Lung (tissue), 12 donors: Measurements from ENCODE around the gene ARHGAP22. TPM values are rescaled to one million over a fixed set of nuclear protein-coding genes. Genes with fewer than 3 reads are reported as not detected.

Experiments used
- ATAC-seq: fragments of 200-7000 bp; cut with Tn5 transposase; one replicate; pipeline ENCODE4 v1.9.1; 2020; ENCODE audit warnings: moderate number of reproducible peaks; ENCODE audit not compliant: insufficient read depth, low FRiP score
- DNase-seq, 3 donors: peaks; one replicate each; pipeline ENCODE4 v3.0.0-alpha.2; 2013 to 2017
- H3K27ac ChIP-seq, 2 donors: one replicate each; pipeline ENCODE4 v1.5.1; 2013; ENCODE audit warnings: mild to moderate bottlenecking in 2 of 2, moderate library complexity in 2 of 2, control low read depth in 1 of 2, inconsistent platforms in 1 of 2, low read depth in 1 of 2, low read length in 1 of 2
- H3K27me3 ChIP-seq, 3 donors: one replicate each; pipeline ENCODE4 v1.5.1; 2013; ENCODE audit warnings: low read length in 2 of 3; ENCODE audit not compliant: control insufficient read depth in 3 of 3, insufficient read depth in 3 of 3
- H3K36me3 ChIP-seq, 4 donors: one replicate each; pipeline ENCODE4 v1.5.1; 2013; ENCODE audit warnings: low read length in 4 of 4, mild to moderate bottlenecking in 1 of 4, moderate library complexity in 1 of 4; ENCODE audit not compliant: control insufficient read depth in 4 of 4, insufficient read depth in 4 of 4
- H3K4me1 ChIP-seq, 5 donors: one replicate each; pipeline ENCODE4 v1.5.1; 2013; ENCODE audit warnings: low read length in 5 of 5, mild to moderate bottlenecking in 2 of 5, moderate library complexity in 1 of 5; ENCODE audit not compliant: control insufficient read depth in 5 of 5, insufficient read depth in 5 of 5
- H3K4me3 ChIP-seq: one replicate; pipeline ENCODE4 v1.5.1; 2013; ENCODE audit warnings: mild to moderate bottlenecking, control low read depth, moderate library complexity
- H3K9ac ChIP-seq, 2 donors: one replicate each; pipeline ENCODE4 v1.5.1; 2013; ENCODE audit warnings: low read length in 2 of 2, control low read depth in 1 of 2; ENCODE audit not compliant: insufficient read depth in 1 of 2
- H3K9me3 ChIP-seq, 4 donors: one replicate each; pipeline ENCODE4 v1.5.1; 2013; ENCODE audit warnings: low read length in 3 of 4, mild to moderate bottlenecking in 1 of 4, moderate library complexity in 1 of 4; ENCODE audit not compliant: control insufficient read depth in 4 of 4, insufficient read depth in 3 of 4
- WGBS, 2 donors: extraction: QIAGEN DNeasy Blood & Tissue Kit; methylation state at CpG; one replicate each; pipeline ENCODE4 v1.1.7; 2013; 5-methylcytosine and 5-hydroxymethylcytosine counted together
- polyA plus RNA-seq, 2 donors: library from polyadenylated mRNA; stranded (reverse); fragments of 200-250 nt; gene quantifications; one replicate each; pipeline ENCODE4 v1.2.1, GENCODE V29; 2013
- total RNA-seq, 2 donors: library from RNA; depleted of rRNA in 1 of 2; stranded (reverse); fragments of >200 nt in 1 of 2; gene quantifications; one replicate each; pipeline ENCODE4 v1.2.1, GENCODE V29; 2014 to 2021
- TF ChIP-seq, protein P1 (sequence below): IDR thresholded peaks from 2 replicates; pipeline ENCODE4 v1.5.1; 2012; ENCODE audit warnings: mild to moderate bottlenecking; ENCODE audit errors: control extremely low read depth, extremely low read depth
- donor health status: control.
- donor health status: control.
- donor health status: Bipolar disorder and iron deficiency.
- donor health status: healthy.
- donor health status: DM: yes; HTN: yes; CAD: no.

The ARHGAP22 gene
- total and polyA plus RNA-seq, 4 donors = 3.2 to 6.9 (median 4.1) TPM

DNA sequence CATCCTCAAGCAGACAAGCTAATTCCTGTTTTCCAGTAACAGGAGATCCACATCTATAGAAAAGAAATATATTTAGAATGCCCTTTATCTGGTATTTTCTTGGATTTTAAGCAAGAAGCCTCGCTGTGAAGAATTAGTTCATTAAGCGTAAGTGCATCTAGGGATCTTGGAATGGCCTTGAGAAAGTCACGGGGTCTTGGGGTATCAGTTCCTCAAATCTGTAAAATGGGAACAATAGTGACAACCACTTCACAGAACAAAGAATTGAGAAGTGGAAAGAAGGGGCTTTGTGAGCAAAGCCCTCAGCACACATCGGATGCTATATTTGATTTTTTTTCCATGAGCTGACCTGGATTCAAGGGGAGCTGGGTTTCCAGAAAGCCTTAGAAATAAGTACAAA lies 47.5 kb upstream of the ARHGAP22 start:
- ATAC-seq (no peak), DNase-seq (no peak)
- Histone ChIP-seq H3K27ac (no peak overlapping the region), H3K27me3 (peaks cover 0 to 11% (median 10%) of the 10 kb centered on the region in 3 donors), H3K4me1 (peaks cover 0 to 13% (median 0%) of the 10 kb centered on the region in 5 donors), H3K9ac (no peak overlapping the region), H3K9me3 (no peaks in the 10 kb centered on the region), H3K36me3 (no peaks in the 10 kb centered on the region), H3K4me3 (no peak overlapping the region)
- WGBS, 2 donors = 71 to 79% methylated on average over 4 of the region's 4 CpGs
- TF ChIP-seq, protein P1, sequence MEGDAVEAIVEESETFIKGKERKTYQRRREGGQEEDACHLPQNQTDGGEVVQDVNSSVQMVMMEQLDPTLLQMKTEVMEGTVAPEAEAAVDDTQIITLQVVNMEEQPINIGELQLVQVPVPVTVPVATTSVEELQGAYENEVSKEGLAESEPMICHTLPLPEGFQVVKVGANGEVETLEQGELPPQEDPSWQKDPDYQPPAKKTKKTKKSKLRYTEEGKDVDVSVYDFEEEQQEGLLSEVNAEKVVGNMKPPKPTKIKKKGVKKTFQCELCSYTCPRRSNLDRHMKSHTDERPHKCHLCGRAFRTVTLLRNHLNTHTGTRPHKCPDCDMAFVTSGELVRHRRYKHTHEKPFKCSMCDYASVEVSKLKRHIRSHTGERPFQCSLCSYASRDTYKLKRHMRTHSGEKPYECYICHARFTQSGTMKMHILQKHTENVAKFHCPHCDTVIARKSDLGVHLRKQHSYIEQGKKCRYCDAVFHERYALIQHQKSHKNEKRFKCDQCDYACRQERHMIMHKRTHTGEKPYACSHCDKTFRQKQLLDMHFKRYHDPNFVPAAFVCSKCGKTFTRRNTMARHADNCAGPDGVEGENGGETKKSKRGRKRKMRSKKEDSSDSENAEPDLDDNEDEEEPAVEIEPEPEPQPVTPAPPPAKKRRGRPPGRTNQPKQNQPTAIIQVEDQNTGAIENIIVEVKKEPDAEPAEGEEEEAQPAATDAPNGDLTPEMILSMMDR = no peak

DNA sequence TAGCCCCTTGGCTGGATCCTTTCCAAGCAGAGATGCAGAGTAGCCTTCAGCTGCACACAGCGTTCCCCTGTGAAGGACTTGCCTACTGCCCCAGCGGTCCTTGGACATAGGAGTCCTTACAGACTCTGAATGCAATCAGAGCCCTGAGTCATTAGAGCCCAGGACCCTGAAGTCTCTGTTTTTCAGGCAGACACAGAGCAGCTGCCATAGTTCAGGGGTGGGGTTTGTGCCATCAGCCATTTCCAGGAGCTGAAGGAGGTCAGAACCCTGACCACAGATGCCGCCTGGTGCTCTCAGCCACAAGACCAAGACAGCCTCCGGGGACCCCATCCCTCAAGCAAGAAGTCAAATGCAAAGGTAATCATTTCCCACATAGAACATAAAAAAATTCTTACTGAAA lies 47.0 kb upstream of the ARHGAP22 start:
- Histone ChIP-seq H3K9ac (no peak overlapping the region), H3K27me3 (peaks cover 0 to 10% (median 8%) of the 10 kb centered on the region in 3 donors), H3K4me3 (no peak overlapping the region), H3K9me3 (no peaks in the 10 kb centered on the region), H3K36me3 (no peaks in the 10 kb centered on the region), H3K27ac (no peak overlapping the region), H3K4me1 (peaks cover 0 to 13% (median 0%) of the 10 kb centered on the region in 5 donors)
- TF ChIP-seq, protein P1 = no peak
- ATAC-seq (no peak), DNase-seq (no peak)
- 50 to 73% methylated on average over 4 of the region's 4 CpGs for WGBS, 2 donors

DNA sequence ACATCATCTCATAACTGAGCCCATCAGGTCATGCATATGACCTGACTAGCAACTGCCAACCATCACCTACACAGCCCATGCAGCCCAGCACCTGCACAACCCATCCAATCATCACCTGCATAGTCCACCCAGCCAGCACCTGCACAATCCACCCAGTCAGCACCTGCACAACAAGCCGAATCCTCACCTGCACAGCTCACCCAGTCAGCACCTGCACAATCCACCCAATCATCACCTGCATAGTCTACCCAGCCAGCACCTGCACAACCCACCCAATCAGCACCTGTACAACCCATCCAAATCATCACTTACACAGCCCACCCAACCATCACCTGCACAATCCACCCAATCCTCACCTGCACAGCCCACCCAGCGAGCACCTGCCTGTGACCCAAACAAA lies 46.4 kb upstream of the ARHGAP22 start:
- Histone ChIP-seq H3K9me3 (no peaks in the 10 kb centered on the region), H3K36me3 (no peaks in the 10 kb centered on the region), H3K4me1 (peaks cover 0 to 8% (median 0%) of the 10 kb centered on the region in 5 donors), H3K27me3 (peaks cover 0 to 10% (median 5%) of the 10 kb centered on the region in 3 donors), H3K9ac (no peak overlapping the region), H3K4me3 (no peak overlapping the region), H3K27ac (no peak overlapping the region)
- ATAC-seq (no peak), DNase-seq (no peak)
- WGBS, 2 donors = 85 to 90% methylated on average over 2 of the region's 2 CpGs
- TF ChIP-seq, protein P1 = no peak

DNA sequence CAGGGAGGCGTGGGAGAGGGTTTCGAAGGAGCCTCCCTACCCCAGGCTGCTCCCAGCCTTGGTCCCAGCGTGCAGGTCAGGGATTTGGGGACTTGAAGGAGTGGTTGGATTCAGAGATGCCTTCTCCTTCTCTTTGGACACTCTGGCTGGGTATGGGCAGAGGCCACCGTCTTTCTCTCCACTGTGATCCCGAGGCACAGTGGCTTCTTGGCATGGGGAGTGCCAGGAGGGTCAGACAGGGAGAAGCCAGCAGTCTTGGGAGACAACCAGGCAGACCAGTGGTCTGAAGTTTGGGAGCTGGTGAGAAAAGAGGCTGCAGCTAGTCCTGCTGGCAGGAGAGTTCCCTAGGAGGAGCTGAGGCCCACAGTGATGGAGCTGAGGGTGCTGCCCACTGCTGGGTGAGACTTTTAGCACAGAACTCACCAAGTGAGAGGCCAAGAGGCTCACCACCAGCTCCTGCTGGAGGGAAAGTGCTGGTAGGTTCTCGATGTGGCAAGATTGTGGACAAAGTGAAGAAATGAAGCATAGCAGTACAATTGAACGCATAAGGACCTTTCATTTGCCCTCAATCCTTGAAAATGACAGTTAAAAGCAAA lies 44.6 kb upstream of the ARHGAP22 start:
- ATAC-seq (no peak), DNase-seq (no peak)
- Histone ChIP-seq H3K27me3 (peaks cover 0 to 8% (median 3%) of the 10 kb centered on the region in 3 donors), H3K27ac (no peak overlapping the region), H3K36me3 (no peaks in the 10 kb centered on the region), H3K9ac (no peak overlapping the region), H3K9me3 (no peaks in the 10 kb centered on the region), H3K4me1 (no peaks in the 10 kb centered on the region), H3K4me3 (no peak overlapping the region)
- WGBS, 2 donors = 74 to 83% methylated on average over 7 of the region's 7 CpGs
- TF ChIP-seq, protein P1 = no peak
